ENCODE data around the gene CTCFL.

The CTCFL gene

DNA sequence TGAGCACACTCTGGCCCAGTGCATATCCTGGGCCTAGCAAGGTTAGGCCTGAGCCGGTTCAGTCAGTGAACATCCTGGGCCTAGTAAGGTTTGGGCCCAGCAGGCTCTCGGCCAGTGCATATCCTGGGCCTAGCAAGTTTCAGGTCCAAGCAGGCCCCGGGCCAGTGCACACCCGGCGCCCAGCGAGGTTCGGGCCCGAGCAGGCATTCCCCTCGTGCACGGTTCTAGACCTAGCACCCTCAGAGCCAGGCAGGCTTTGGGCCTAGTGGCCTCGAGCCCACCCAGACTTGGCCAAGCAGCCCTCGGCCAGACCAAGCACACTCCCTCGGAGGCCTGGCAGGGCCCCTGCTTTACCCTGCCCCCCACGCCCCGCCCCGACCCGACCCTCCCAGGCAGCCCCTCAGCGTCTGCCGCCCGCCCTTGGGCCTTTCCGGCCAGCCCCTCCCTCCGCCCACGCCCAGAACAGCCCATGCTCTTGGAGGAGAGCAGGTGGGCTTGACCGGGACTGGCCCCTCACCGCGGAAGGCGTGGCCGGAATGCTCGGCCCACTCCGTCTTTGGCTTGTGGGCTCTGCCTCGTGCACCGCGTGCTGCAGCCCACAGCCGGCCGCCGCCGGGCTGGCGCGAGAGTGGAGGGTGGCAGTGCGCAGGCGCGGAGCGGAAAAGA lies at the start of gene CTCFL:
CTCFL (minus strand) TSS at position 630 of the 666 bp plus-strand sequence. CDS start 935 bp downstream, outside the sequence.
- H3K27me3 ChIP-seq: peaks cover 0 to 4% (median 0%) of the 10 kb centered on the region in 11 experiments; a peak in 1 of 22 replicates
- H3K9ac ChIP-seq: no peak within 1 kb of the TSS
- H3K4me1 ChIP-seq: peaks cover 0 to 5% (median 2%) of the 10 kb centered on the region in 10 experiments; a peak in 5 of 20 replicates
- no peaks in the 10 kb centered on the region for H4K20me1 ChIP-seq
- no peaks in the 10 kb centered on the region for H3K9me3 ChIP-seq (replicated peaks in 1 of 11)
- no peak within 1 kb of the TSS for H3K4me3 ChIP-seq
- TF ChIP-seq Cebpa-rat (IDR thresholded peaks at IDR 0.05): no peak
- H3K27ac ChIP-seq: no peak within 1 kb of the TSS
- no peak within 1 kb of the TSS for H3K4me2 ChIP-seq
- no peaks in the 10 kb centered on the region for H3K36me3 ChIP-seq

GRCh38 chr20:57573894-57574293 lies 49.0 kb upstream of the CTCFL start:
- H3K4me1 ChIP-seq: peaks cover 0 to 19% (median 12%) of the 10 kb centered on the region in 10 experiments; a peak in 12 of 20 replicates
- H3K9ac ChIP-seq: no peak overlapping the region
- H3K4me2 ChIP-seq: peak overlapping the region in 8 of 11 experiments; percentile 6 to 49 (median 30); a peak in 14 of 22 replicates
- H3K36me3 ChIP-seq: no peaks in the 10 kb centered on the region
- peaks cover 0 to 13% (median 7%) of the 10 kb centered on the region in 11 experiments; a peak in 16 of 22 replicates for H3K27me3 ChIP-seq
- no peak overlapping the region for H3K27ac ChIP-seq
- TF ChIP-seq Cebpa-rat (IDR thresholded peaks at IDR 0.05): no peak
- H4K20me1 ChIP-seq: no peaks in the 10 kb centered on the region
- peaks cover 0 to 8% (median 0%) of the 10 kb centered on the region in 11 experiments; a peak in 4 of 22 replicates for H3K9me3 ChIP-seq (replicated peaks in 1 of 11)
- H3K4me3 ChIP-seq: no peak overlapping the region

DNA sequence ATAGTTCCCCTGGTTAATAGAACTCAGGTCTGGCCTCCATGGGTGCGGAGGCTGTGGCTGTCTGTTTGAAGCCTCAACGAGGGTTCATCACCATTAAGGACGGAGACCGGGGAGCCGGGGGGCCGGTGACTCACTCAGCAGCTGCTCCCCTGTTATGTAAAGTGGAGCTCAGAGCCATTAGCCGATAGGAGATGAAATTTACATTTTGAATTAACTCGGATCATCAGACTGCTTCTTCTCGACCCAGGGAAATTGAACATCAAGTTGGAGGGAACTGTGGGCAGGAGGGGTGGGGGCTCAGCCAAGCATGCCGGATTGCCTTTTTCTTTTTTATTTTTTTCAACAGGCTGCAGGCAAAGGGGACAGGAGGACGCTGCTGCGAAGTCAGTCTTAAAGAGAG lies 48.3 kb upstream of the CTCFL start:
- Histone ChIP-seq H4K20me1 (no peaks in the 10 kb centered on the region), H3K36me3 (no peaks in the 10 kb centered on the region), H3K4me2 (peak overlapping the region in 8 of 11 experiments; percentile 6 to 49 (median 28); a peak in 14 of 22 replicates), H3K9me3 (replicated peaks in 1 of 11) (peaks cover 0 to 8% (median 0%) of the 10 kb centered on the region in 11 experiments; a peak in 4 of 22 replicates), H3K9ac (no peak overlapping the region), H3K4me1 (peaks cover 0 to 19% (median 12%) of the 10 kb centered on the region in 10 experiments; a peak in 12 of 20 replicates), H3K27ac (no peak overlapping the region), H3K4me3 (no peak overlapping the region), H3K27me3 (peaks cover 0 to 6% (median under 1%) of the 10 kb centered on the region in 11 experiments; a peak in 7 of 22 replicates)
- TF ChIP-seq Cebpa-rat (IDR thresholded peaks at IDR 0.05): no peak

- H3K27ac ChIP-seq: no peak overlapping the region
- H3K4me1 ChIP-seq: peaks cover 0 to 19% (median 12%) of the 10 kb centered on the region in 10 experiments; a peak in 12 of 20 replicates
- no peaks in the 10 kb centered on the region for H4K20me1 ChIP-seq
- TF ChIP-seq Cebpa-rat (IDR thresholded peaks at IDR 0.05): no peak
- H3K36me3 ChIP-seq: no peaks in the 10 kb centered on the region
- peaks cover 0 to 8% (median 0%) of the 10 kb centered on the region in 11 experiments; a peak in 4 of 22 replicates for H3K9me3 ChIP-seq (replicated peaks in 1 of 11)
- H3K27me3 ChIP-seq: no peaks in the 10 kb centered on the region; a peak in 1 of 22 replicates
- no peak overlapping the region for H3K4me2 ChIP-seq
- H3K9ac ChIP-seq: no peak overlapping the region
- H3K4me3 ChIP-seq: no peak overlapping the region
Measured at GRCh38 chr20:57571782-57572416, 47.0 kb upstream of the CTCFL start.

- no peak overlapping the region for H3K4me3 ChIP-seq
- H3K4me1 ChIP-seq: peaks cover 0 to 19% (median 12%) of the 10 kb centered on the region in 10 experiments; a peak in 12 of 20 replicates
Measured at GRCh38 chr20:57570920-57571319, 46.0 kb upstream of the CTCFL start.

DNA sequence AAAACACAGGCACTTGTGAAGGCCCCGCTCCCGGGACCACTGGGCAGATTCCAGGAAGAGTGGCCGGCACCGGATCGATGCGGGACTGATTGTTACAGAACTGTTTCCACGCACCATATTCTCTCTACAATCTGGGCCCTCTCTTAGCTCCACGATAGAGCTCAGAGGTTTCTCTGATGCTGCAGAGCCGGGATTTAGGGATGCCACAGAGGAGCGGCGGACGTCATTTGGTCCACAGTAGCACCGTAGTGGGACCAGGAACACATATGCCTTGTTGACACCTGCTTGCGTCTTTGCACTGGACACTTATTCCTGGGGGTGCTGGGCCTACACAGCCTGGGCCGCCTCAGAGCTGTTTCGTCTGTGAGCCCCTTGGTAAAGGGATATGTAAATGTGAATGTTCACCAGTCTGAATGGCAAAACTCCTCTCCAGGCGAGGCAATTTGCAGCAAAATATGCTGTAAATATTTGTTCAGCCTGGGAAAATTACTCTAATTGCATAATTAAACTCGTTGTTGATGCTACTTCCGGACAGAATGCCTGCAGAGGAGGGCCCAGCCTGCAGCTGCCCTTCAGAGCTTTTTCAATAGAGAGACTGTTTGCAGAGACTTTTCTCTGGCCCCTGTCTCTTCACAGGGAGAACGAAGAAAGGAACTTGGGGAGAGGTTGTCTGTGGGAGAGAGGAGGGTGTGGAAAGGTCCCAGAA lies 45.4 kb upstream of the CTCFL start:
- H4K20me1 ChIP-seq: no peaks in the 10 kb centered on the region
- H3K4me3 ChIP-seq: no peak overlapping the region
- H3K9me3 ChIP-seq (replicated peaks in 1 of 11): no peaks in the 10 kb centered on the region
- H3K9ac ChIP-seq: no peak overlapping the region
- no peaks in the 10 kb centered on the region for H3K36me3 ChIP-seq
- no peaks in the 10 kb centered on the region for H3K27me3 ChIP-seq
- peaks cover 0 to 19% (median 12%) of the 10 kb centered on the region in 10 experiments; a peak in 12 of 20 replicates for H3K4me1 ChIP-seq
- no peak overlapping the region for H3K27ac ChIP-seq
- no peak for TF ChIP-seq Cebpa-rat (IDR thresholded peaks at IDR 0.05)
- H3K4me2 ChIP-seq: no peak overlapping the region

More at GRCh38 chr20:57570920-57571319, 46.0 kb upstream of the CTCFL start:
- Histone ChIP-seq H4K20me1 (no peaks in the 10 kb centered on the region), H3K9me3 (replicated peaks in 1 of 11) (peaks cover 0 to 5% (median 0%) of the 10 kb centered on the region in 11 experiments; a peak in 4 of 22 replicates), H3K27me3 (no peaks in the 10 kb centered on the region), H3K36me3 (no peaks in the 10 kb centered on the region), H3K9ac (no peak overlapping the region), H3K4me2 (no peak overlapping the region), H3K27ac (no peak overlapping the region)
- TF ChIP-seq Cebpa-rat (IDR thresholded peaks at IDR 0.05): no peak

- Histone ChIP-seq H3K27me3 (no peaks in the 10 kb centered on the region), H3K36me3 (no peaks in the 10 kb centered on the region), H3K4me1 (peaks cover 0 to 12% (median 10%) of the 10 kb centered on the region in 10 experiments; a peak in 12 of 20 replicates), H3K4me2 (no peak overlapping the region), H3K9ac (no peak overlapping the region), H4K20me1 (no peaks in the 10 kb centered on the region), H3K27ac (no peak overlapping the region), H3K9me3 (replicated peaks in 1 of 11) (no peaks in the 10 kb centered on the region), H3K4me3 (no peak overlapping the region)
- no peak for TF ChIP-seq Cebpa-rat (IDR thresholded peaks at IDR 0.05)
Measured at GRCh38 chr20:57568960-57569359, 44.0 kb upstream of the CTCFL start.

DNA sequence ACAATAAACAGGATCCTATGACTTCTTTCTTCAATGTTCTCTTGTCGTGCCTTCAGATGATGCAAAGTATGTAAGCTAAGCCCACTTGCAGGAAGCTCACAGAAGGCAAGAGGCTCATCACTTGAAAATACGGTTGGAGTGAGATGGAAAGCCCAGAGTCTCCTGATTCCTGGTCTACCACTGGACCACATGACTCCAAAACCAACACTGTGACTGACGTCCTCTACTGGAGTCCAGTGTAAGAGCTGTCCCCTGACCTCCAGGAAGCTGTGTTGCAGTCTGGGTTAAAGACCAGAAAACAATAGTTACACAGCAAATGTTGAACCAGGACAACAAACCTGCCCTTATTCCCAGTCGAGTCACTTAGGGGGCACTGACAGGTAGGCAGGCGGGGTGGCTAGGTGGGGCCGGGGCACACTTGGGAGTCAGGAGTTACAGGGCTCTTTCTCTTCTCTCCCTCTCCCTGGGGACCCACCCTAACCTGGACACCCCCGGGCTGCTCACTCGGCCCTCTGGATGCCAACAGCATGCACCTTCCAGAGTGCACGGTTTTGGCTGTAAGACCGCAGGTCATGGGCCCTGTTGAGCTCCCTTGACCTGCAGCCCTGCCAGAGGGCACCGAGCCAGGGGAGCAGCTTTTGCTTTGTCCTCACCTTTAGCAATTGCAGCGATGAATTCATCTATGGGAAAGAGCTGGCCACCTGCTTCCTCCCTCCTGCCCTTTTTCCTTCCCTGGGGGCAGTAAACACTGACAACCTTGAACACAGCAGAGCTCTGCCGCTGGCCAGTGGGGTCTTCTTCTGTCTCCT lies 43.4 kb upstream of the CTCFL start:
- H4K20me1 ChIP-seq: no peaks in the 10 kb centered on the region
- no peak for TF ChIP-seq Cebpa-rat (IDR thresholded peaks at IDR 0.05)
- H3K4me2 ChIP-seq: no peak overlapping the region
- H3K4me3 ChIP-seq: no peak overlapping the region
- no peaks in the 10 kb centered on the region for H3K27me3 ChIP-seq
- H3K27ac ChIP-seq: no peak overlapping the region
- peaks cover 0 to 4% (median 0%) of the 10 kb centered on the region in 11 experiments; a peak in 1 of 22 replicates for H3K9me3 ChIP-seq (replicated peaks in 1 of 11)
- H3K9ac ChIP-seq: no peak overlapping the region
- peaks cover 0 to 5% (median 3%) of the 10 kb centered on the region in 10 experiments; a peak in 12 of 20 replicates for H3K4me1 ChIP-seq
- H3K36me3 ChIP-seq: no peaks in the 10 kb centered on the region
